Spleen (tissue), 11 donors: ENCODE results near the gene IDUA. TPM values are rescaled to one million over a fixed set of nuclear protein-coding genes. Genes with fewer than 3 reads are reported as not detected.

Experiments used
- DNase-seq: peaks from one replicate; pipeline ENCODE4 v3.0.0-alpha.2; 2020
- H3K27ac ChIP-seq, 8 donors: fragments of 200-600 bp; sonication (generic) in 7 of 8; 1 replicate in 4 of 8; 2 replicates in 4 of 8; pipeline versions ENCODE4 v1.5.0 to v1.8.0; 2016 to 2021; ENCODE audit warnings: inconsistent platforms in 4 of 8, mild to moderate bottlenecking in 4 of 8, moderate library complexity in 1 of 8
- H3K27me3 ChIP-seq, 7 donors: fragments of 200-600 bp; sonication (generic) in 6 of 7; replicated peaks in 1 of 7; 1 replicate in 4 of 7; 2 replicates in 3 of 7; pipeline versions ENCODE4 v1.5.0 to v1.8.0; 2016 to 2021; ENCODE audit warnings: inconsistent platforms in 3 of 7, mild to moderate bottlenecking in 1 of 7
- H3K36me3 ChIP-seq, 6 donors: fragments of 200-600 bp; sonication (generic) in 5 of 6; 1 replicate in 4 of 6; 2 replicates in 2 of 6; pipeline versions ENCODE4 v1.5.0 to v1.8.0; 2016 to 2021; ENCODE audit warnings: inconsistent platforms in 2 of 6
- H3K4me1 ChIP-seq, 6 donors: fragments of 200-600 bp; sonication (generic) in 5 of 6; 1 replicate in 3 of 6; 2 replicates in 3 of 6; pipeline versions ENCODE4 v1.5.0 to v1.8.0; 2016 to 2021; ENCODE audit warnings: inconsistent platforms in 3 of 6
- H3K4me3 ChIP-seq, 8 donors: fragments of 200-600 bp; sonication (generic) in 7 of 8; 1 replicate in 4 of 8; 2 replicates in 4 of 8; pipeline versions ENCODE4 v1.5.0 to v1.8.0; 2016 to 2021; ENCODE audit warnings: inconsistent platforms in 4 of 8, mild to moderate bottlenecking in 4 of 8, moderate library complexity in 2 of 8
- H3K9me3 ChIP-seq, 8 donors: fragments of 200-600 bp; sonication (generic) in 7 of 8; 1 replicate in 4 of 8; 2 replicates in 4 of 8; pipeline versions ENCODE4 v1.5.0 to v1.8.0; 2016 to 2021; ENCODE audit warnings: inconsistent platforms in 4 of 8
- POLR2A ChIP-seq, 3 donors: fragments of 450-650 bp; IDR thresholded peaks; one replicate each; pipeline ENCODE4 v1.5.1; 2017; ENCODE audit warnings: antibody characterized with exemption in 3 of 3, mild to moderate bottlenecking in 1 of 3
- POLR2AphosphoS5 ChIP-seq, 3 donors: sonication (generic); formaldehyde crosslinking; IDR thresholded peaks; one replicate each; pipeline ENCODE4 v1.5.1; 2017; ENCODE audit warnings: antibody characterized with exemption in 3 of 3
- WGBS, 5 donors: extraction: QIAGEN DNeasy Blood & Tissue Kit in 3 of 5; methylation state at CpG; one replicate each; pipeline versions ENCODE4 v1.1.5 to v1.1.7; 2013 to 2018; 5-methylcytosine and 5-hydroxymethylcytosine counted together
- intact Hi-C: fragments of 100-400 bp; cut with DNase I; formaldehyde crosslinking; loops from one replicate; pipeline ENCODE4 v1.15.0; 2023; ENCODE audit warnings: low total_unique reads
- polyA plus RNA-seq, 3 donors: library from polyadenylated mRNA; stranded (reverse); fragments of 200-250 nt; gene quantifications; one replicate each; pipeline ENCODE4 v1.2.1, GENCODE V29; 2013
- total RNA-seq, 7 donors: library from RNA; depleted of rRNA in 3 of 7; stranded (reverse); fragments of >200 nt in 3 of 7; fragmentation: NEBNext Ultra II Directional in 4 of 7; extraction: Animal tissue kit (Norgen Biotek cat#: 25700) in 4 of 7; gene quantifications; one replicate each; pipeline versions ENCODE4 v1.1.0 to v1.2.1, GENCODE V29; 2016 to 2021
- TF ChIP-seq, protein P1 (sequence below), 11 experiments: fragments of 200-600 bp in 7 of 11; fragments of 450-650 bp in 4 of 11; sonication (generic) in 4 of 11; IDR thresholded peaks in 8 of 11; conservative IDR thresholded peaks in 3 of 11; 1 replicate in 7 of 11; 2 replicates in 4 of 11; pipeline versions ENCODE4 v1.4.0 to v1.8.0; 2016 to 2021; ENCODE audit warnings: antibody characterized with exemption in 11 of 11, inconsistent platforms in 4 of 11, mild to moderate bottlenecking in 1 of 11
- donor health status: healthy with polysubstance abuse.
- donor health status: DM: no; HTN: no; CAD: no; lungs with moderate emphysema.
- donor health status: DM: no; HTN: no; CAD: no.
- donor health status: Bipolar disorder and iron deficiency.
- donor health status: healthy.
- donor health status: DM: no; HTN: no; CAD: no.
- donor health status: DM: yes; HTN: yes; CAD: no.

The IDUA gene
- total and polyA plus RNA-seq, 10 donors: 11.5 to 58.3 (median 24.4) TPM

DNA sequence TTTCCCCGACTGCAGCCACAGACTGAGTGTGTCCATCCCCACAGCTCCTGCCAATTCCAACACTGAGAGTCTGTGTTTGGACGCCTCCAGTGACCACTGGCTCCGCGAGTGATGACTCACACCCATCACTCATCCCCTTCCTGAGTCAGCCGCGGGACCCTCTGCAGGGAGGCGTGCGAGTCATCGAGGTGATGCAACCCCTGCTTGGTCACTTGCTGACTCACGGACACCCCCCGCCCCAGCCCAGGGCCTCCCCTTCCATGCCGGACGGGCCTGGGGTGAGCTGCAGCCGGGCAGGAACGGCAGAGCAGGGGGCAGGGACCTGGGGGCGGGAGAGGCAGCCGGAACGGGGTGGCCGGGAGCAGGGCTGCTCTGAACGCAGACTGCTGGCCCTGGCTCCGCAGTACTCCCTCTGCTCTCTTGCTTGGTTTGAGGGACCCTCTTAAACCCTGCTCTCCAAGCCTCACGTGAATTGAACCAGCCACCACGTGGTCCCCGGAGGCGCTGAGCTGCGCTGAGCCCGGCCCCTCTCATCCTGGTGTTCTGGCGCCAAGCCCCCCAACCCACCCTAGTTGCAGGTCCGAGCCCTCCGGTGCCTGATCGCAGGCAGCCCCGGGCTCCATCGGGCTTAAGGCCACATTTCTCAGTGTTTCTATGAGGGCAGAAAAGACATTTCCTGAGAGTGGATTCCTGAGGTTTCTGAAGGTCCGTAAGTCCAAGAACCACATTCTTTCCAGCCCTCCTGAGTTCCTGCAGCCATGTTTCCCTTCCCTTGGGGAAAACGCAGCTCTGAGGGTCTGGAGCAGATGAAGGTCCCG is 57.0 kb downstream of the IDUA start:
- 22 to 32% (median 25%) methylated on average over 23 to 36 of the region's 36 CpGs for WGBS, 5 donors
- H3K36me3 ChIP-seq: no peaks in the 10 kb centered on the region
- H3K4me3 ChIP-seq: no peak overlapping the region
- DNase-seq: peak; percentile 72
- H3K9me3 ChIP-seq: no peaks in the 10 kb centered on the region
- H3K27me3 ChIP-seq: peaks cover 0 to 71% (median 28%) of the 10 kb centered on the region in 7 donors
- H3K27ac ChIP-seq: no peak overlapping the region
- peaks cover 0 to 24% (median 7%) of the 10 kb centered on the region in 6 donors for H3K4me1 ChIP-seq
- intact Hi-C loops: no loop called here
- TF ChIP-seq POLR2A (IDR thresholded peaks at IDR 0.05) (no peak), POLR2AphosphoS5 (IDR thresholded peaks at IDR 0.05) (peak in 1 of 3 donors; percentile 62)
- TF ChIP-seq, protein P1, sequence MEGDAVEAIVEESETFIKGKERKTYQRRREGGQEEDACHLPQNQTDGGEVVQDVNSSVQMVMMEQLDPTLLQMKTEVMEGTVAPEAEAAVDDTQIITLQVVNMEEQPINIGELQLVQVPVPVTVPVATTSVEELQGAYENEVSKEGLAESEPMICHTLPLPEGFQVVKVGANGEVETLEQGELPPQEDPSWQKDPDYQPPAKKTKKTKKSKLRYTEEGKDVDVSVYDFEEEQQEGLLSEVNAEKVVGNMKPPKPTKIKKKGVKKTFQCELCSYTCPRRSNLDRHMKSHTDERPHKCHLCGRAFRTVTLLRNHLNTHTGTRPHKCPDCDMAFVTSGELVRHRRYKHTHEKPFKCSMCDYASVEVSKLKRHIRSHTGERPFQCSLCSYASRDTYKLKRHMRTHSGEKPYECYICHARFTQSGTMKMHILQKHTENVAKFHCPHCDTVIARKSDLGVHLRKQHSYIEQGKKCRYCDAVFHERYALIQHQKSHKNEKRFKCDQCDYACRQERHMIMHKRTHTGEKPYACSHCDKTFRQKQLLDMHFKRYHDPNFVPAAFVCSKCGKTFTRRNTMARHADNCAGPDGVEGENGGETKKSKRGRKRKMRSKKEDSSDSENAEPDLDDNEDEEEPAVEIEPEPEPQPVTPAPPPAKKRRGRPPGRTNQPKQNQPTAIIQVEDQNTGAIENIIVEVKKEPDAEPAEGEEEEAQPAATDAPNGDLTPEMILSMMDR (IDR thresholded peaks at IDR 0.05 in 8 of 11, conservative IDR thresholded peaks at IDR 0.05 in 3 of 11): no peak

GRCh38 chr4:1044469-1045192 is 57.8 kb downstream of the IDUA start:
- intact Hi-C loops: no loop called here
- WGBS, 5 donors: 81 to 91% (median 88%) methylated on average over 10 to 12 of the region's 12 CpGs
- Histone ChIP-seq H3K9me3 (no peaks in the 10 kb centered on the region), H3K4me3 (no peak overlapping the region), H3K27ac (no peak overlapping the region), H3K27me3 (peaks cover 0 to 79% (median 28%) of the 10 kb centered on the region in 7 donors), H3K36me3 (no peaks in the 10 kb centered on the region), H3K4me1 (peaks cover 0 to 24% (median 7%) of the 10 kb centered on the region in 6 donors)
- TF ChIP-seq POLR2A (IDR thresholded peaks at IDR 0.05): no peak
- TF ChIP-seq, protein P1 (IDR thresholded peaks at IDR 0.05 in 8 of 11, conservative IDR thresholded peaks at IDR 0.05 in 3 of 11): no peak
- TF ChIP-seq POLR2AphosphoS5 (IDR thresholded peaks at IDR 0.05): no peak
- peak; percentile 57 for DNase-seq

DNA sequence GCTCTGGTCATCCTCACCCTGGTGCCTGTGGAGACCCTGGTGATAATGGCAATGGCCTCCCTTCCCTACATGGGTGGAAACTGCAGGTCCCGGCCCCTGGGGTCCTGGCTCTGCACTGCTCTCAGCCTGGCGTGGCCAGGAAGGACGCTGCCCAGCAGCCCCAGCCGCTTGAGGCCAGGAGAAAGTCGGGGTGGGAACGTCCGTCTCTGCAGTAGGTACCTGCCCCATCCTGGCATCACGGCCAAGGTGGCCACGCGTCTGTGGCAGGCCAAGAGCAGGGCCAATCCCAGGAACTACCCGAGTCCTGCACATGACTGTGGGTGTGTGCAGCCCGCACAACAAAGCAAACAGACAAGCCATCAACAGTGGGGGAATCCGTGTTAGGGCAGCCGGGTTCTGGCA is 58.4 kb downstream of the IDUA start:
- peaks cover 0 to 81% (median 28%) of the 10 kb centered on the region in 7 donors for H3K27me3 ChIP-seq
- no peaks in the 10 kb centered on the region for H3K9me3 ChIP-seq
- intact Hi-C loops: no loop called here
- no peak overlapping the region for H3K4me3 ChIP-seq
- H3K27ac ChIP-seq: no peak overlapping the region
- H3K36me3 ChIP-seq: no peaks in the 10 kb centered on the region
- H3K4me1 ChIP-seq: peaks cover 0 to 24% (median 7%) of the 10 kb centered on the region in 6 donors
- TF ChIP-seq, protein P1 (IDR thresholded peaks at IDR 0.05 in 8 of 11, conservative IDR thresholded peaks at IDR 0.05 in 3 of 11): no peak
- no peak for TF ChIP-seq POLR2A (IDR thresholded peaks at IDR 0.05)
- TF ChIP-seq POLR2AphosphoS5 (IDR thresholded peaks at IDR 0.05): no peak
- DNase-seq: peak; percentile 47
- WGBS, 5 donors: 83 to 97% (median 86%) methylated on average over 4 to 14 of the region's 14 CpGs
